Right ventricle myocardium superior (tissue), 1 donor: ENCODE data around the gene POLR1F. TPM values are rescaled to one million over a fixed set of nuclear protein-coding genes. Genes with fewer than 3 reads are reported as not detected.
"Not testable (repeated sequence)": the region's sequence is repeated elsewhere in the genome, so short reads cannot be mapped to it uniquely, and the experiment has no call there.

Experiments
- ATAC-seq: fragments of 200-7000 bp; cut with Tn5 transposase; one replicate; pipeline ENCODE4 v1.9.1; 2020; ENCODE audit warnings: mild to moderate bottlenecking; ENCODE audit not compliant: poor library complexity
- DNase-seq: peaks from one replicate; pipeline ENCODE4 v3.0.0-alpha.2; 2020
- intact Hi-C: fragments of 100-400 bp; cut with DNase I; formaldehyde crosslinking; loops from one replicate; pipeline ENCODE4 v1.11.2; 2022
- microRNA-seq: library from miRNA; unstranded; fragments of <30 nt; microRNA quantifications from one replicate; pipeline ENCODE4 v1.2.0, GENCODE V29; 2020
- total RNA-seq: library from RNA; stranded (reverse); fragmentation: NEBNext Ultra II Directional; extraction: Animal tissue kit (Norgen Biotek cat#: 25700); gene quantifications from one replicate; pipeline ENCODE4 v1.2.1, GENCODE V29; 2021
- donor health status: DM: no; HTN: yes; CAD: no; lungs with severe emphysema.

POLR1F gene
- total RNA-seq, 1 donor from 2014 or later: 6.4 TPM

GRCh38 chr7:19689130-19689529 is 19.7 kb downstream of the POLR1F start:
- DNase-seq, ATAC-seq, intact Hi-C loops: not testable (repeated sequence)

- DNase-seq (no peak), ATAC-seq (no peak)
- intact Hi-C loops: no loop called here
Observed at GRCh38 chr7:19681596-19681995, 27.2 kb downstream of the POLR1F start.

- DNase-seq (no peak), ATAC-seq (no peak)
- intact Hi-C loops: no loop called here
Observed at GRCh38 chr7:19677180-19677579, 31.7 kb downstream of the POLR1F start.

- intact Hi-C loops: no loop called here
- DNase-seq (no peak), ATAC-seq (no peak)
Observed at GRCh38 chr7:19675816-19676215, 33.0 kb downstream of the POLR1F start.

GRCh38 chr7:19674266-19674960 is 34.4 kb downstream of the POLR1F start:
- intact Hi-C loops: no loop called here
- no peak for ATAC-seq
- no peak for DNase-seq

GRCh38 chr7:19670806-19671205 is 38.0 kb downstream of the POLR1F start:
- ATAC-seq (no peak), DNase-seq (no peak)
- intact Hi-C loops: no loop called here

GRCh38 chr7:19665399-19666008 is 43.3 kb downstream of the POLR1F start:
- DNase-seq (no peak), ATAC-seq (no peak)
- intact Hi-C loops: loop anchor here (10.0 kb wide), 1 partner anchor 1311 kb away; no protein-coding TSS in a partner anchor

- ATAC-seq (no peak), DNase-seq (no peak)
- intact Hi-C loops: loop anchor here (10.0 kb wide), 1 partner anchor 1309 kb away; no protein-coding TSS in a partner anchor
Observed at GRCh38 chr7:19663816-19664462, 44.9 kb downstream of the POLR1F start.

GRCh38 chr7:19648791-19649190 is 60.0 kb downstream of the POLR1F start:
- no peak for DNase-seq
- no peak for ATAC-seq
- intact Hi-C loops: no loop called here

Small RNAs within 50 kb of the gene (microRNA-seq; reads per million reads assigned to microRNA genes)
- not detected for gene MIR3146

Other genes starting within 250 kb of the POLR1F start
- not detected for gene TMEM196, start 64.6 kb upstream of the POLR1F start, total RNA-seq